Esophagus muscularis mucosa (tissue), 4 donors: ENCODE results near the gene CTH.
"Not testable (repeated sequence)": the region's sequence is repeated elsewhere in the genome, so short reads cannot be mapped to it uniquely, and the experiment has no call there.

Source experiments
- CTCF ChIP-seq, 3 experiments: fragments of 200-600 bp in 2 of 3; fragments of 450-650 bp in 1 of 3; sonication (generic) in 2 of 3; IDR thresholded peaks; one replicate each; pipeline ENCODE4 v1.5.1; 2017 to 2019; ENCODE audit warnings: antibody characterized with exemption in 3 of 3, mild to moderate bottlenecking in 2 of 3, moderate library complexity in 1 of 3
- EP300 ChIP-seq: sonication (generic); formaldehyde crosslinking; IDR thresholded peaks from one replicate; pipeline ENCODE4 v1.6.1; 2017; ENCODE audit warnings: antibody characterized with exemption
- POLR2A ChIP-seq: fragments of 450-650 bp; IDR thresholded peaks from one replicate; pipeline ENCODE4 v1.6.1; 2017; ENCODE audit warnings: antibody characterized with exemption, moderate library complexity, mild to moderate bottlenecking, low read depth
- POLR2AphosphoS5 ChIP-seq, 2 donors: sonication (generic); formaldehyde crosslinking; IDR thresholded peaks; one replicate each; pipeline ENCODE4 v1.6.1; 2017; ENCODE audit warnings: antibody characterized with exemption in 2 of 2

GRCh38 chr1:70477905-70478304 is 66.8 kb downstream of the CTH start:
- not testable (repeated sequence) for TF ChIP-seq CTCF (IDR thresholded peaks at IDR 0.05); POLR2A; POLR2AphosphoS5 (IDR thresholded peaks at IDR 0.05); EP300
